ENCODE results near the gene ACSS2. TPM values are rescaled to one million over a fixed set of nuclear protein-coding genes. Genes with fewer than 3 reads are reported as not detected.

The ACSS2 gene
- total and polyA plus RNA-seq, 2 donors (not counting 1 experiment from before 2014, with no cell fraction given): 10.5 to 22.1 TPM

GRCh38 chr20:34920055-34920454, 43.6 kb downstream of the ACSS2 start:
- H2AFZ ChIP-seq (ENCODE audit: insufficient read depth, low read depth, low read length, poor library complexity, severe bottlenecking): no peak overlapping the region
- no peak overlapping the region for H3K27ac Mint-ChIP-seq
- H3K9me3 Mint-ChIP-seq (ENCODE audit: insufficient read depth): no peaks in the 10 kb centered on the region
- POLR2A ChIA-PET: no interaction called here
- intact Hi-C loops (cut with micrococcal nuclease): no loop called here
- no peak for DNase-seq
- CTCF ChIA-PET: interaction anchor here (0.7 kb wide), 1 partner anchor 1019 kb away, joined by 3 read pairs; no protein-coding TSS in a partner anchor
- H3K4me1 Mint-ChIP-seq: no peaks in the 10 kb centered on the region
- no peak overlapping the region for H3K4me3 ChIP-seq (ENCODE audit: control extremely low read depth in 1 of 5, extremely low read depth in 1 of 5, insufficient read depth in 1 of 5, low read depth in 2 of 5, low read length in 4 of 5)
- no peaks in the 10 kb centered on the region for H3K27me3 ChIP-seq (replicated peaks in 1 of 4; ENCODE audit: control extremely low read depth in 1 of 4, control insufficient read depth in 3 of 4, insufficient read depth in 4 of 4, low read length in 3 of 4)
- H3K9me3 ChIP-seq (ENCODE audit: control extremely low read depth in 1 of 3, control insufficient read depth in 2 of 3, insufficient read depth in 1 of 3, low read length in 2 of 3): no peaks in the 10 kb centered on the region
- no peak overlapping the region for H3K9ac ChIP-seq (ENCODE audit: low read length)
- no peak overlapping the region for H3K4me3 Mint-ChIP-seq
- no peaks in the 10 kb centered on the region for H3K27me3 Mint-ChIP-seq
- H3K27ac ChIP-seq (ENCODE audit: low read length in 2 of 2): no peak overlapping the region
- no peak for ATAC-seq (ENCODE audit: low read depth)
- no peaks in the 10 kb centered on the region for H3K4me1 ChIP-seq (ENCODE audit: control insufficient read depth in 2 of 2, insufficient read depth in 2 of 2, low read length in 2 of 2)
- TF ChIP-seq EZH2 (IDR thresholded peaks at IDR 0.05; ENCODE audit: borderline replicate concordance, insufficient read depth, low read depth, low read length, poor library complexity, severe bottlenecking) (no peak), CTCF (IDR thresholded peaks at IDR 0.05) (no peak)
- no peaks in the 10 kb centered on the region for H4K20me1 ChIP-seq (ENCODE audit: control insufficient read depth, insufficient read depth, low read length, poor library complexity, severe bottlenecking)
- no peak overlapping the region for H3K4me2 ChIP-seq (replicated peaks; ENCODE audit: low read depth, low read length, poor library complexity, severe bottlenecking)
- H3K36me3 ChIP-seq (replicated peaks in 1 of 2; ENCODE audit: control extremely low read depth in 1 of 2, control insufficient read depth in 1 of 2, extremely low read depth in 1 of 2, insufficient read depth in 2 of 2, low read length in 1 of 2): peaks cover 0 to 2% of the 10 kb centered on the region in 2 experiments
- no peaks in the 10 kb centered on the region for H3K79me2 ChIP-seq (ENCODE audit: control insufficient read depth, insufficient read depth, low read length)

GRCh38 chr20:34921436-34921835, 45.0 kb downstream of the ACSS2 start:
- ATAC-seq (ENCODE audit: low read depth) (no peak), DNase-seq (no peak)
- TF ChIP-seq CTCF (IDR thresholded peaks at IDR 0.05) (no peak), EZH2 (IDR thresholded peaks at IDR 0.05; ENCODE audit: borderline replicate concordance, insufficient read depth, low read depth, low read length, poor library complexity, severe bottlenecking) (no peak)
- Histone ChIP-seq H2AFZ (ENCODE audit: insufficient read depth, low read depth, low read length, poor library complexity, severe bottlenecking) (no peak overlapping the region), H3K27ac (ENCODE audit: low read length in 2 of 2) (no peak overlapping the region), H3K4me2 (replicated peaks; ENCODE audit: low read depth, low read length, poor library complexity, severe bottlenecking) (no peak overlapping the region), H3K9ac (ENCODE audit: low read length) (no peak overlapping the region), H3K4me3 (ENCODE audit: control extremely low read depth in 1 of 5, extremely low read depth in 1 of 5, insufficient read depth in 1 of 5, low read depth in 2 of 5, low read length in 4 of 5) (no peak overlapping the region), H3K36me3 (replicated peaks in 1 of 2; ENCODE audit: control extremely low read depth in 1 of 2, control insufficient read depth in 1 of 2, extremely low read depth in 1 of 2, insufficient read depth in 2 of 2, low read length in 1 of 2) (peaks cover 0 to 2% of the 10 kb centered on the region in 2 experiments), H3K9me3 (ENCODE audit: control extremely low read depth in 1 of 3, control insufficient read depth in 2 of 3, insufficient read depth in 1 of 3, low read length in 2 of 3) (no peaks in the 10 kb centered on the region), H4K20me1 (ENCODE audit: control insufficient read depth, insufficient read depth, low read length, poor library complexity, severe bottlenecking) (no peaks in the 10 kb centered on the region), H3K27me3 (replicated peaks in 1 of 4; ENCODE audit: control extremely low read depth in 1 of 4, control insufficient read depth in 3 of 4, insufficient read depth in 4 of 4, low read length in 3 of 4) (no peaks in the 10 kb centered on the region), H3K4me1 (ENCODE audit: control insufficient read depth in 2 of 2, insufficient read depth in 2 of 2, low read length in 2 of 2) (no peaks in the 10 kb centered on the region), H3K79me2 (ENCODE audit: control insufficient read depth, insufficient read depth, low read length) (no peaks in the 10 kb centered on the region)
- Mint-ChIP-seq H3K4me1 (no peaks in the 10 kb centered on the region), H3K4me3 (no peak overlapping the region), H3K27me3 (no peaks in the 10 kb centered on the region), H3K27ac (no peak overlapping the region), H3K9me3 (ENCODE audit: insufficient read depth) (no peaks in the 10 kb centered on the region)
- intact Hi-C loops (cut with micrococcal nuclease): no loop called here
- WGBS (ENCODE audit: insufficient coverage): 100% methylated on average over 2 of the region's 3 CpGs
- CTCF ChIA-PET: no interaction called here
- POLR2A ChIA-PET: no interaction called here

All from B cell (primary cell).